ENCODE data around the gene GFI1. TPM values are rescaled to one million over a fixed set of nuclear protein-coding genes. Genes with fewer than 3 reads are reported as not detected.

GFI1 gene
- total and polyA plus RNA-seq, 2 of the 8 experiments (the other 6 are each of a cell fraction or from before 2014, with no cell fraction given): 0.08 to 0.17 TPM

GRCh38 chr1:92443893-92444292 lies 42.8 kb downstream of the GFI1 start:
- Histone ChIP-seq H4K8ac (ENCODE audit: extremely low read depth, insufficient read depth, low read length) (no peak overlapping the region), H3K18ac (ENCODE audit: extremely low read depth, low read length) (no peak overlapping the region), H2AFZ (ENCODE audit: low read length) (0 out of 2 replicates have a peak overlapping the region, but pooled peaks have one; percentile 70), H2AK5ac (ENCODE audit: low read depth, low read length) (no peak overlapping the region), H3K4me1 (replicated peaks in 1 of 4; ENCODE audit: control insufficient read depth in 3 of 4, insufficient read depth in 4 of 4, low read length in 3 of 4) (peaks cover 0 to 7% (median 1%) of the 10 kb centered on the region in 4 experiments; a peak in 1 of 7 replicates), H2BK12ac (ENCODE audit: low read depth, low read length) (no peak overlapping the region), H3K14ac (ENCODE audit: insufficient read length) (no peak overlapping the region), H3K23me2 (ENCODE audit: low read depth, low read length) (no peaks in the 10 kb centered on the region), H3K9me3 (ENCODE audit: insufficient read depth in 2 of 2, low read depth in 1 of 2, low read length in 1 of 2) (no peaks in the 10 kb centered on the region), H4K91ac (replicated peaks; ENCODE audit: insufficient read length, low read length) (no peak overlapping the region), H3K27me3 (replicated peaks in 1 of 4; ENCODE audit: control insufficient read depth in 3 of 4, extremely low read depth in 1 of 4, insufficient read depth in 3 of 4, low read length in 3 of 4) (no peaks in the 10 kb centered on the region; a peak in 1 of 7 replicates), H2BK120ac (replicated peaks; ENCODE audit: low read depth, low read length) (no peak overlapping the region), H3K4me2 (ENCODE audit: insufficient read depth in 1 of 2, low read depth in 2 of 2, low read length in 2 of 2) (no peak overlapping the region), H3K79me2 (ENCODE audit: control insufficient read depth in 1 of 2, insufficient read depth in 2 of 2, low read length in 2 of 2) (no peaks in the 10 kb centered on the region), H3K23ac (ENCODE audit: insufficient read length) (no peak overlapping the region), H3K56ac (replicated peaks; ENCODE audit: insufficient read length, low read depth, low read length) (no peak overlapping the region), H2BK15ac (ENCODE audit: low read length) (no peak overlapping the region), H3K79me1 (ENCODE audit: low read depth, low read length) (no peaks in the 10 kb centered on the region), H3K4ac (replicated peaks; ENCODE audit: insufficient read length, low read depth, low read length) (no peak overlapping the region), H2BK5ac (ENCODE audit: low read depth, low read length) (no peak overlapping the region), H3K4me3 (ENCODE audit: extremely low read depth in 1 of 4, insufficient read depth in 2 of 4, low read depth in 3 of 4, low read length in 4 of 4) (no peak overlapping the region), H3K9ac (replicated peaks in 1 of 4; ENCODE audit: extremely low read depth in 1 of 4, low read depth in 3 of 4, low read length in 3 of 4) (no peak overlapping the region), H2BK20ac (ENCODE audit: low read length) (no peak overlapping the region), H4K20me1 (replicated peaks in 1 of 2; ENCODE audit: control insufficient read depth in 1 of 2, insufficient read depth in 2 of 2, low read length in 2 of 2) (no peaks in the 10 kb centered on the region), H3K36me3 (ENCODE audit: control insufficient read depth in 2 of 4, insufficient read depth in 4 of 4, low read length in 3 of 4) (no peaks in the 10 kb centered on the region; a peak in 1 of 8 replicates), H3K27ac (ENCODE audit: low read depth, low read length) (no peak overlapping the region), H4K5ac (ENCODE audit: insufficient read length, low read depth, low read length) (no peak overlapping the region)
- DNase-seq (ENCODE audit: low read depth in 1 of 2, low spot score in 2 of 2) (no peak), FAIRE-seq (no peak)
- ChIA-PET POLR2A (ENCODE audit: partially characterized antibody) (no interaction called here), CTCF (ENCODE audit: partially characterized antibody) (interaction anchor here (0.6 to 0.9 kb wide), 2 partner anchors 68 to 305 kb away, joined by 3 read pairs; no protein-coding TSS in a partner anchor)
- TF ChIP-seq RFX5 (IDR thresholded peaks at IDR 0.05; ENCODE audit: borderline replicate concordance, low read depth, low read length) (no peak), KDM1A (IDR thresholded peaks at IDR 0.05; ENCODE audit: borderline replicate concordance, low read length) (no peak), KDM4A (IDR thresholded peaks at IDR 0.05; ENCODE audit: low read depth, low read length, severe bottlenecking) (no peak), CBX8 (IDR thresholded peaks at IDR 0.05; ENCODE audit: borderline replicate concordance, low read depth, low read length) (no peak), RNF2 (IDR thresholded peaks at IDR 0.05; ENCODE audit: borderline replicate concordance, low read depth, low read length, missing control alignments, poor library complexity, severe bottlenecking) (no peak), NRF1 (IDR thresholded peaks at IDR 0.05; ENCODE audit: low read depth, low read length) (no peak)
- WGBS, 2 experiments (ENCODE audit: extremely low coverage in 1 of 2, insufficient coverage in 1 of 2, insufficient read length in 1 of 2, insufficient replicate concordance in 2 of 2, low coverage in 1 of 2, low lambda C conversion rate in 2 of 2, missing lambda C conversion rate in 1 of 2): 87% methylated on average over 3 of the region's 3 CpGs; no CpG with 5 or more reads in 1 of the 2 experiments

Measured in H1 (cell line).